Upper lobe of right lung (tissue), 1 donor: Measurements from ENCODE around the gene GABRA4. TPM values are rescaled to one million over a fixed set of nuclear protein-coding genes. Genes with fewer than 3 reads are reported as not detected.

Experiments used
- ATAC-seq: fragments of 200-7000 bp; cut with Tn5 transposase; one replicate; pipeline ENCODE4 v1.9.1; 2020; ENCODE audit warnings: mild to moderate bottlenecking, moderate library complexity
- DNase-seq: peaks from one replicate; pipeline ENCODE4 v3.0.0-alpha.2; 2020
- H3K27ac ChIP-seq: fragments of 200-600 bp; one replicate; pipeline ENCODE4 v1.8.0; 2022
- H3K27me3 ChIP-seq: fragments of 200-600 bp; one replicate; pipeline ENCODE4 v1.8.0; 2022; ENCODE audit warnings: mild to moderate bottlenecking
- H3K36me3 ChIP-seq: fragments of 200-600 bp; one replicate; pipeline ENCODE4 v1.8.0; 2022
- H3K4me1 ChIP-seq: fragments of 200-600 bp; one replicate; pipeline ENCODE4 v1.8.0; 2022
- H3K4me3 ChIP-seq: fragments of 200-600 bp; one replicate; pipeline ENCODE4 v1.8.0; 2022; ENCODE audit warnings: mild to moderate bottlenecking
- H3K9me3 ChIP-seq: fragments of 200-600 bp; one replicate; pipeline ENCODE4 v1.8.0; 2022
- intact Hi-C: fragments of 100-400 bp; cut with DNase I; formaldehyde crosslinking; loops from one replicate; pipeline ENCODE4 v1.11.0; 2022
- total RNA-seq: library from RNA; stranded (reverse); fragmentation: NEBNext Ultra II Directional; extraction: Animal tissue kit (Norgen Biotek cat#: 25700); gene quantifications from one replicate; pipeline ENCODE4 v1.2.1, GENCODE V29; 2021
- TF ChIP-seq, protein P1 (sequence below): fragments of 200-600 bp; IDR thresholded peaks from one replicate; pipeline ENCODE4 v1.8.0; 2022; ENCODE audit warnings: antibody characterized with exemption
- donor health status: DM: no; HTN: yes; CAD: no; lungs with severe emphysema.

The GABRA4 gene
- total RNA-seq, 1 donor from 2014 or later = not detected

DNA sequence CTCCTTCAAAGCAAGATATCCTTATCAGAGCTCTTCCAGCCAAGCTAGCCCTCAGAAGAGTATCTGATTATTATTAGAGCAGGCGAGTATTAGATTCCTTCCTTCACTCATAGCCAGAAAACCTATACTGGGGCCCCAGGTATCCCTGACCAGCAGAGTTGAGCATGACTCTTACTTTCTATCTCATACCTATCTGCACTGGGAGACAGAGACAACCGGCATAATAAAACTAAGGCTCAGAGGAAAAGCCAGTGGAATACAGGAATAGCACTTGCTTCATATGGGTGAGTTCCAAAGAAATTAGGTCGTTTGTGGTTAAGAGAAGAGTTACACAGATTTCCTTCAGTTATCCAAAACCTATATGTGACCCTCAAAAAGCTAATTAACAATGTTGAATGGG is 42.6 kb downstream of the GABRA4 start:
- no peak overlapping the region for H3K4me3 ChIP-seq
- DNase-seq = no peak
- no peaks in the 10 kb centered on the region for H3K36me3 ChIP-seq
- no peak overlapping the region for H3K27ac ChIP-seq
- peaks cover 24% of the 10 kb centered on the region for H3K27me3 ChIP-seq
- H3K9me3 ChIP-seq = no peaks in the 10 kb centered on the region
- TF ChIP-seq, protein P1, sequence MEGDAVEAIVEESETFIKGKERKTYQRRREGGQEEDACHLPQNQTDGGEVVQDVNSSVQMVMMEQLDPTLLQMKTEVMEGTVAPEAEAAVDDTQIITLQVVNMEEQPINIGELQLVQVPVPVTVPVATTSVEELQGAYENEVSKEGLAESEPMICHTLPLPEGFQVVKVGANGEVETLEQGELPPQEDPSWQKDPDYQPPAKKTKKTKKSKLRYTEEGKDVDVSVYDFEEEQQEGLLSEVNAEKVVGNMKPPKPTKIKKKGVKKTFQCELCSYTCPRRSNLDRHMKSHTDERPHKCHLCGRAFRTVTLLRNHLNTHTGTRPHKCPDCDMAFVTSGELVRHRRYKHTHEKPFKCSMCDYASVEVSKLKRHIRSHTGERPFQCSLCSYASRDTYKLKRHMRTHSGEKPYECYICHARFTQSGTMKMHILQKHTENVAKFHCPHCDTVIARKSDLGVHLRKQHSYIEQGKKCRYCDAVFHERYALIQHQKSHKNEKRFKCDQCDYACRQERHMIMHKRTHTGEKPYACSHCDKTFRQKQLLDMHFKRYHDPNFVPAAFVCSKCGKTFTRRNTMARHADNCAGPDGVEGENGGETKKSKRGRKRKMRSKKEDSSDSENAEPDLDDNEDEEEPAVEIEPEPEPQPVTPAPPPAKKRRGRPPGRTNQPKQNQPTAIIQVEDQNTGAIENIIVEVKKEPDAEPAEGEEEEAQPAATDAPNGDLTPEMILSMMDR = no peak
- intact Hi-C loops = no loop called here
- H3K4me1 ChIP-seq = no peaks in the 10 kb centered on the region
- ATAC-seq = no peak

DNA sequence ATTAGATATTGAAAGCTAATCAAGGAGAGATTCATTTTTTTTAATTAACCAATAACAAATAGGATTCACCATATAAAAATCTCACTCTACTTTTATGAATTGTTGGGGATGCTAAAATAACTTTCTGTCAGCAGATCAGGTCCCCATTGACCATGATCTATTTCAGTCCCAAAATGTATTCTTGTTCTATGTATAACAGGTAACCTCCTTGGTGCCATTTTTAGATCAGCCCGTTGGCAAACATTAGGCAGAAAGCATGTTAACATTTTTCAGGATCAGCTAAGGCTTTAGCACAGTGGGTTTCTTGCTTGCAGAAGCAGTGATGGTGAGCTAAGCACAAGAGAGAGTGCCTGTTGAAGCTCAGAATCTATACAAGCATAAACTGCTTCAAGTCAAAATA is 43.6 kb downstream of the GABRA4 start:
- Histone ChIP-seq H3K9me3 (no peaks in the 10 kb centered on the region), H3K27ac (no peak overlapping the region), H3K27me3 (peaks cover 19% of the 10 kb centered on the region), H3K4me3 (no peak overlapping the region), H3K4me1 (no peaks in the 10 kb centered on the region), H3K36me3 (no peaks in the 10 kb centered on the region)
- TF ChIP-seq, protein P1 = no peak
- intact Hi-C loops = no loop called here
- no peak for DNase-seq
- ATAC-seq = no peak

DNA sequence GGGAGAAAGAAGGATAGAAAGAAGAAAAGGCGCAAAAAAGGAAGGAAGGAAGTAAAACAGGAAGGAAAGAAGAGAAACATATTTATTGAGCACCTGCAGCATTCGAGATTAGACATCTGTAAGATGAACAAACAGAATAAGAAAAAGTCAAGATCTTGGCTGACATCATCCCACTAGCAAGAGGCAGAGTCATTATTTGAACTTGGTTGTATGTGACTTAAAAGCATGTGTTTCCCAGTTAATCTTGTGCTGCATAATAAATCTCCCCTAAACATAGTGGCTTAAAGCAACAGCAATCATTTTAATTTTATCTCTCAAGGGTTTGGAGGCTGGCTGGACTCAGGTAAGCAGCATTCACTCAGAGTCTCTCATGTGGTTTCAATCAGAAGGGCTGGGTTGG is 45.8 kb downstream of the GABRA4 start:
- intact Hi-C loops = no loop called here
- Histone ChIP-seq H3K4me3 (no peak overlapping the region), H3K4me1 (no peaks in the 10 kb centered on the region), H3K9me3 (no peaks in the 10 kb centered on the region), H3K27me3 (peaks cover 8% of the 10 kb centered on the region), H3K27ac (no peak overlapping the region), H3K36me3 (no peaks in the 10 kb centered on the region)
- DNase-seq (no peak), ATAC-seq (no peak)
- TF ChIP-seq, protein P1 = no peak

DNA sequence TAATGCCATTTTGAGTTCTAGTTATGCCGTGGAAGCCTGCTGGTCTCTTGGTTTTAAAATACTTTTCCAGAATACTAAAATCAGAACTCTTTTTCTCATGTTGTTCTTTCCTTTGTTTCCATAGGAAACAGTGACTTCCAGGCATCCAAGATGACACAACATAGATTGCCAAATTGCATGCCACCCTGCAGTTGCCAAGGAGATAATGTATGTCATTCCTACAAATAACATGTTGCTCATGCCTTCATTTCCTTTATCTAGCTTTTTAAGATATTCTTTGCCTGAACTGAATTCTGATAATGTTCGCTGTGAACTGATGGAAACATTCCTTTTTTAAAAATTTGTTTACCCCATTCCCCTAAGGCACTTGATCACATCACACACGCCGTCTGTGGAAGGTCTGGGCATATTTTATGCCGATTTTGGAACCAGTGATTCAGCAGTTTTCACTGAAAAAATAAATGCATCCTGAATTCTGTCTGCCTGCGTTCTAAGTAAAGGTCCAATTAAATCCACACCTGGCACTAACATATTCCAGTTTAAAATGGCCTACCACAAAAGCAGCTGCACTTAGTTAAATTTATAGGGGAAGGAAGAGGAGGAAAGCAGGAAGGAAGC is 46.4 kb downstream of the GABRA4 start:
- no peak for ATAC-seq
- Histone ChIP-seq H3K36me3 (no peaks in the 10 kb centered on the region), H3K4me1 (no peaks in the 10 kb centered on the region), H3K9me3 (no peaks in the 10 kb centered on the region), H3K27ac (no peak overlapping the region), H3K4me3 (no peak overlapping the region), H3K27me3 (peaks cover 6% of the 10 kb centered on the region)
- intact Hi-C loops = no loop called here
- no peak for DNase-seq
- TF ChIP-seq, protein P1 = no peak

DNA sequence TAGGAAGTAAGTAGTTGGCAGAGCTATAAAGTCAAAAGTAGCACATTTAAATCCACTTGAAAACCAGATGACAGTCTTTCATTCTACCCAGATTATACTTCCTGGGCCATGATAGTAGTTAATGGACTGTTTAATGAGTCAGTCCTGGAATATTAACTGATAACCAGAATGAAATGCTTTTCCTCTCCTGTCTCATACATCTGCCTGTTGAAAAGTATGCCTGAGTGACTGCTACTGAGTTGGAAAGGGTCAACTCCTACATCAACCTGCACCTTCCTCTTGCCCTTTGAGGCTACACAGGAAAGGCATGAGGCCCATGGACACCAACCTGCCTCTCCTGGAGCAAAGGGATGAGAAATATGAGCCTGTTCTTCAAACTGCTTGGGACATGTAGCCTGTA is 48.3 kb downstream of the GABRA4 start:
- H3K27me3 ChIP-seq = peaks cover 2% of the 10 kb centered on the region
- no peaks in the 10 kb centered on the region for H3K9me3 ChIP-seq
- no peak overlapping the region for H3K27ac ChIP-seq
- no peaks in the 10 kb centered on the region for H3K4me1 ChIP-seq
- intact Hi-C loops = no loop called here
- DNase-seq (no peak), ATAC-seq (no peak)
- TF ChIP-seq, protein P1 = no peak
- no peaks in the 10 kb centered on the region for H3K36me3 ChIP-seq
- H3K4me3 ChIP-seq = no peak overlapping the region

DNA sequence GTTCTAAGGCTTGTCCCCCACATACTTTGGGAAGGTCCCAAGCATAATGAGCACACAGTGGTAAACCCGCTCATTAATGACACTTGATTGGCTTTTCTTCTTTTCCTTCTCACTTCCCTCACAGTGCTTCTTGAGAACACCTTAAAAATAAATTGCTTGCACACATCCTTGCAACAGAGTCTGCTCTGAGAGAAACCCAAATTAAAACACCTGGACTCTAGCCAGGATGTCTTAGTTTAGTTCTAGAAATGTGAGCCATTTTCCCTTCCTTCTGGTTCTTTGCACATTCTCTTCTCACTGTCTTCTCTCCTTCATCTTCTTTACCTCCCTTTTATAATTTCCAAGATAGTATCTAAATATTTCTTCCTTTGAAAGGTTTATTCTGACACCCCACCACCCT is 49.0 kb downstream of the GABRA4 start:
- TF ChIP-seq, protein P1 = no peak
- H3K9me3 ChIP-seq = no peaks in the 10 kb centered on the region
- no peaks in the 10 kb centered on the region for H3K27me3 ChIP-seq
- no peak overlapping the region for H3K4me3 ChIP-seq
- H3K36me3 ChIP-seq = no peaks in the 10 kb centered on the region
- ATAC-seq (no peak), DNase-seq (no peak)
- no peak overlapping the region for H3K27ac ChIP-seq
- H3K4me1 ChIP-seq = no peaks in the 10 kb centered on the region
- intact Hi-C loops = no loop called here
